ENCODE data around the gene TYW1B.
A peak's percentile ranks its signal among the peaks of the same experiment; 100 is the strongest.
"Not testable (repeated sequence)": the region's sequence is repeated elsewhere in the genome, so short reads cannot be mapped to it uniquely, and the experiment has no call there.

The TYW1B gene

DNA sequence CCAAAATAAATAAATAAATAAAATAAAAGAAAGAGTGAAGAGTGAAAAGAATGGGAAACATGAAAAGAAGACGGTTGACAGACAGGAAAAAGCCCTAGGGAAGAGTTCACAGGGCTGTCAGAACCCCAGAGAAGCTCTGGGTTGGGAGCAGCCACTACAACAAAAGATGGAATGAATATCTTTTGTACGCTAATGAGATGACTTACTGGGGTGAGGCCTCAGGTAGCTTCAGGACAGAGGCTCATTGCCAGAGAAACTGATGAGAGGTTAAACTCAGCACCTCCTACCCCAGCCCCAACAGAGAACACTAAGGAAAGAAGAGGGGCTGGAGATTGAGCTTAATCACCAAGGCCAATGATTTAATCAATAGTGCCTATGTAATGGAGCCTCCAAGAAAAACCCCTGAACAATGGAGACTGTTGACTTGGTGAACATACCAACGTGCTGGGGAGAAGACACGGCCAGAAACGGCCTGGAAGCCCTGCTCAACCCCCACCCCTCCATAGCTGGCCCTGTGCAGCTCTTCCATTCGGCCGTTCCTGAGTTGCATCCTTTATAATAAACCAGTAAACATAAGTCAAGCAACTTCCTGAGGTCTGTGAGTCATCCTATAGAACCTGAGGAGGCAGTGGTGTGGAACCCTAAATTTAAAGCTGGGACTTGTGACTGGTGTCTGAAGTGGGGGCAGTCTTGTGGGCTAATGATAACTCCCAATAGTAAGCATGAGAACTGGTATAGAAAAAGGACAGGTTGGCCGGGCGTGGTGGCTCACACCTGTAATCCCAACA lies 11.4 kb downstream of the TYW1B start:
- DNase-seq = not testable (repeated sequence)

DNA sequence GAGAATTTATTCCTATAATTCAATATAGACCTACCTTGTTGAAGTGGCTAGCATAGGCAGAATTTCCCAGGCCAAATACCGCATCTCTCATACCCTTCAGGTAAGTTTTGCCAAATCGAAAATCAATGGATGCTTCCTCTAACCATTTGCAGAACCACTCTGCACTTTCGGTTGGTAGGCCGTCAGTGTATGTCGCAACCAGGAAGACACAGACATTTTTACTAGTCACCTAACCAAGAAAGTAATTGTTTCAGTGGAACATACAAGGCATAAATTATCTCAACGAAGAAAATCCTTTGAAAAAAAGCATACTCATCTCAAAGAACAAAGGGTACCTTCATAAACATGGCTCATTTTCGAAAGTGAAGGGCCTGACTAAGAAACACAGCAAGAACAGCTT lies 17.6 kb downstream of the TYW1B start:
- not testable (repeated sequence) for DNase-seq

DNA sequence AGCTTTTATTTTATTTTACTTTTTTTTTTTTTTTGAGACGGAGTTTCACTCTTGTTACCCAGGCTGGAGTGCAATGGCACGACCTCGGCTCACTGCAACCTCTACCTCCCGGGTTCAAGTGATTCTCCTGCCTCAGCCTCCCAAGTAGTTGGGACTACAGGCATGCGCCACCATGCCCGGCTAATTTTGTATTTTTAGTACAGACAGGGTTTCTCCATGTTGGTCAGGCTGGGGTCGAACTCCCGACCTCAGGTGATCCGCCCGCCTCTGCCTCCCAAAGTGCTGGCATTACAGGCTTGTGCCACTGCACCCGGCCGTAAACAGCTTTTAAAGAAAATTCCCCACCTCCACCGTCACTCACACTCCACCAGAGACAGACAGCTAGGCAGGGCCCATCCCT lies 19.5 kb downstream of the TYW1B start:
- DNase-seq = not testable (repeated sequence)

DNA sequence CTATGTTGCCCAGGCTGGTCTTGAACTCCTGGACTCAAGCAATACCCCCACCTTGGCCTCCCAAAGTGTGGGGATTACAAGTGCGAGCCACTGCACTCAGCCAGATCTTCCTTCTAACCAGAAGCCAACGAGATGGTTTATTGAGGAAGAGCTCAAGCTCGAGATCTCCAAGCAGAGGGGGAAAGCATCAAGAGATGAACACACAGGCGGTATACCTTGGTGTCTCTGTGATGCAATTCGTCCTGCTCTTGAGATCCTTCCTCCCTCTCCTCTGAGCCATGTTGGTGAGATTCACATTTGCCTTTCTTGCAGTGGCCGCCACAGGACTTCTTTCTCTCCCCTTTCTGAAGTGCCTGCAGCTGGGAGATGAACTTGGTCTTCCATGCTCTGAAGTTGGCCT lies 21.1 kb downstream of the TYW1B start:
- DNase-seq = not testable (repeated sequence)

DNA sequence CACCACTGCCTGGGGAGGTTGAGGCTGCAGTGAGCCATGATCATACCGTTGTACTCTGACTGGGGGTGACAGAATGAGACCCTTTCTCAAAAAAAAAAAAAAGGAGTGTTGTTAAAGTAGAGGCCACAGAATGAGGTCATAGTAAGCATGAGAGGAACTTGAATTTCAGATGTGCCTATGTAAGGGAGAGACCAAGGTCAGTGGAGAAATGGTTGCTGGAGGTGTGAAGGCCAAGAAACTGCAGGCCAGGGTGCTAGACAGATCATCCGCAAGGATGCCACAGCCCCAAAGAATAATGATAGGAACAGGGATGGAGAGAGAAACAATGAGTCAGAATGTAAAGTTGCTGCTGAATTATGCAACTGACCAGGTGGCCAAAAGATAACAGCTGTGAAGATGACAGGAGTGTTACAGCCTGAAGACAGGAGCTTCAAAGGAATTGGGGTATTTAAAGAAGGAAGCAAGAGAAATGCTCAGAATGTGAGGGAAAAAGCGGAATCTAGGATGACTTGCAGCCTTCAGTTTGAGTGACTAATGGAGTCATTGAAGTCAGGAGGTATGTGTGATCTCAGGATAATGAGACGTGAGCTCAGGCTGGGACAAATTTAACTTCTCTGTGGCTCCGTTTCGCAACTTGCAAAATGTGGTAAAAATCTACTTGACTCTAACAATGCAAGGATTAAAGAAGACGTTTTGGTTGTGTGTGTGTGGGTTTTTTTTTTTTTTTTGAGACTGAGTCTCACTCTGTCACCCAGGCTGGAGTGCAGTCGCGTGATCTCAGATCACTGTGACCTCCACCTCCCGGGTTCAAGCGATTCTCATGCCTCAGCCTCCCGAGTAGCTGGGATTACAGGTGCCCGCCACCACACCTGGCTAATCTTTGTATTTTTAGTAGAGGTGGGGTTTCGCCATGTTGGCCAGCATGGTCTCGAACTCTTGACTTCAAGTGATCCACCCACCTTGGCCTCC lies 22.2 kb downstream of the TYW1B start:
- no peak for DNase-seq

DNA sequence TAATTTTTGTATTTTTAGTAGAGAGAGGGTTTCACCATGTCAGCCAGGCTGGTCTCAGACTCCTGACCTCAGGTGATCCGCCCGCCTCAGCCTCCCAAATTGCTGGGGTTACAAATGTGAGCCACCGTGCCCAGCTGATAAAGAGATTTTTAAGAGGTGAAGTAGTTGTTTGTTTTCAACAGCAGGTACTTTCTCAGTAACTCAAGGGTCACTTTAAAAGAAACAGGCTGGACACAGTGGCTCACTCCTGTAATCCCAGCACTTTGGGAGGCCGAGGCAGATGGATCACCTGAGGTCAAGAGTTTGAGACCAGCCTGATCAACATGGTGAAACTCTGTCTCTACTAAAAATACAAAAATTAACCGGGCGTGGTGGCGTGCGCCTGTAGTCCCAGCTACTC lies 24.2 kb downstream of the TYW1B start:
- DNase-seq = not testable (repeated sequence)

DNA sequence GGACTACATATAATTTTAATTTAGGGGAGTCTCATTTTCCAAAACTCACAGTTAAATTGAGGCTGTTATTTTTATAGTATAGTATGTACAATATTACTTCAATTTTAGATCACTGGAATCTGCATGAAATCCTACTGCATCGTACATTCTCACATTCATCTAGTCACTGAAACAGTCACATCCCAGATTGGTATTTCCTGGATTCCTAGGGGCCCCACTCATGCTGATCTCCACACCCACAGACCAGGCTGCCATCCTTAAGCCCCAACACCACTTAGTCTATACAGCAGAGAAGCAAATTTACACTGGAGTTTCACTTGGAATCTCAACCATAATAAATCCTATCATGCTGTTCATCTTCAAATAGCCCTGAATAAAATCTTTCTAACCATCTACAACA lies 26.4 kb downstream of the TYW1B start:
- DNase-seq = not testable (repeated sequence)

DNA sequence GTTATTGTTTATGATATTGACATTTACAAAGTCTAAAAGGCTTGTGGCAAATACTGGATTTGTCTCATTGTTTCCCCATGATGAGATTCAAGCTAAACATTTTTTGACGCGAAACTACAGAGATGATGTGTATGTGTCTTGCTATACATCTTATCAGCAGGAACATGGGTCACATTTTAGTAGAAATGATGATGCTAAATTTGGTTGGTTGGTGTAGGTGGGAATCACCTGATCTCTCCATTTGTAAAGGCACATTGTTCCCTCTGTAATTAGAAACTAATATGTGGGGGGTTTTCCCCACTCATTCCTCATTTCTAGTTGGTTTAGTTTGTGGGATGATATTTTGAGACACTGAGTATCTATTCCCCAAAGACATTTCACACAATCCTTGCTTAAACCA lies 32.6 kb downstream of the TYW1B start:
- DNase-seq = not testable (repeated sequence)

DNA sequence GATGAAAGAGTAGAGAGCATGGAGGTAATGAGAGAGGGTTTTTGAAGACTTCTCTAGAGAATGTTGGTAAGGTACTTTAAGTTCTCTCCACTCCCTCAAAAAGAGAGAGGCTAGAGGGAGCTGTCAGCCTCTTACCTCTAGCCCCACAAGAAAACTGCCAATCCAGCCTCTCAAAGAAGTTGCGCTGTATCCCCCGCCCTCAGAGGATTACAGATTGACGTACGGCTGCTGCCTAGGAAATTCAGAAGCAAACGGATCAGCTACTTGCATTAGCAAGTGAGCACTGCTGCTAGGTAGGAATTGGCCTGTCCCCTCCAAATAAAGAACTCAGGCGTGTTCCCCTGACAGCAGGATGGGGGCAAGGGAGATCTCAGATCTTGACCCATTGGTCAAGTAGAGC lies 34.2 kb downstream of the TYW1B start:
- DNase-seq = no peak

DNA sequence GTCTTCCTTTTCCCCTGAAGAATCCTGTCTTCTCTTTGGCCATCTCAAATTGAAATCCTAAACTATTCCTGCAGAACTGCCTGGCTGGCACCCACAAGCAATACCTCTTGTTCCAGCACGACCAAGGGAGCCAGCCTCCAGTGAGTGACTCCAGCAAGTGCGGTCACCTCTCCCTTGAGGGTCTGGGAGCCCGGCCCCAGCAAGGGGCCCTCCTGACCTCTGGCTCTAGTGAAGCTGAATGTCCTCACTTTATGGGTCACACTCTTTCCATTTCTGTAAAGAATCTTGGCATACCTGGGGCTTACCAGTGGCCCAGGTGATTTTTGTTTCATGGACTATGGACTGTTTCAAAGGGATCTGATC lies 37.3 kb downstream of the TYW1B start:
- DNase-seq = not testable (repeated sequence)

DNA sequence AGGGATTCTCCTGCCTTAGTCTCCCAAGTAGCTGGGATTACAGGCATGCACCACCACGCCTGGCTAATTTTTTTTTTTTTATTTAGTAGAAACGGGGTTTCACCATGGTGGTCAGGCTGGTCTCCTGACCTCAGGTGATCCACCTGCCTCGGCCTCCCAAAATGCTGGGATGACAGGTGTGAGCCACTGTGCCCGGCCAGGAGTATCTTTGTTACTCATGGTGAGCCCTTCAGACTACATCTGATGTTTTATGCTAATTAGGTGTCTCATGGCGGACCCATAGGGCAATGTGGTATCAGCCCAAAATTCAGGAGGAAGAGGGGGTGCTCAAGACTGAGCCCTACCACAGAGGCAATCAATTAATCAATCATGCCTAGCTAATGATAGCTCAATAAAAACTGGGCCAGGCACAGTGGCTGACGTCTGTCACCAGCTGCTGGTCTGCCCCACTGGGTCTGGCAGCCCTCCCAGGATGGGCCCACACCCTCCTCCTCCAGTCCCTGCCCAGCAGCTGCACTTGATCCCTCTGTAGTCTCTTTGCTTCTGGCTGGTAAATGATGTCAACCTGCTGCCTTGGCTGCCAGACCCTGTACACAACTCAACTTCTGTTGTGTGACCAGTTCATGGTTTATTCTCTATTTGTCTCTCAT lies 37.8 kb downstream of the TYW1B start:
- peak; percentile 19 for DNase-seq

DNA sequence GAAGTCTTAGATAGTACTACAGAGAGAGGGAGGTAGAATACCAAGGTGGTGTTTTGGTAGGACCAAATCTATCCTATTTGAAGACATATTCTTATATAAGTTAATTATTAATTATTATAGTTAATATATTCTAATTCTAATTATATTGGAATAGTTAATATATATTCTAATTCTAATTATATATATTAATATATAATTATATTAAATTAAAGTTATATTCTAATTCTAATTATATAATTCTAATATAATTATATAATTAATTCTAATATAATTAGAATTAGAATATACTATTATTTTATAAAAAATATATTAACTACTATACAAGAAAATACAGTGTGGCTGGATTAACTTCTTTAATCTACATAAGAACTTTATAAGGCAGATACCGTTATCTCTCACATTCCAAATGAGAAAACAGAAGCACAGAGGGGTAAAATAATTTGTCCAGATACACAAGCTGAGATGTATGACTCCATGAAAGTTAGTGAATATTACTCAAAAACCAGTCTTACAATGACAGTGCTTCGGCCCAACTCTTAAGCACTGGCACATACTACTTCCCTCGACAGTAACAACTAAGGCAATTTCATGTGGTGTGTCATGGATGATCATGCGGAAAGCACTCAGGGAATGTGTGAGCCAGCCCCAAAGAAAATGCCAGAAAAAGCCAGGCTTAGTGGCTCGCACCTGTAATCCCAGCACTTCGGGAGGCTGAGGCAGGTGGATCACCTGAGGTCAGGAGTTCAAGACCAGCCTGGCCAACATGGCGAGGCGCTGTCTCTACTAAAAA lies 42.6 kb downstream of the TYW1B start:
- no peak for DNase-seq

DNA sequence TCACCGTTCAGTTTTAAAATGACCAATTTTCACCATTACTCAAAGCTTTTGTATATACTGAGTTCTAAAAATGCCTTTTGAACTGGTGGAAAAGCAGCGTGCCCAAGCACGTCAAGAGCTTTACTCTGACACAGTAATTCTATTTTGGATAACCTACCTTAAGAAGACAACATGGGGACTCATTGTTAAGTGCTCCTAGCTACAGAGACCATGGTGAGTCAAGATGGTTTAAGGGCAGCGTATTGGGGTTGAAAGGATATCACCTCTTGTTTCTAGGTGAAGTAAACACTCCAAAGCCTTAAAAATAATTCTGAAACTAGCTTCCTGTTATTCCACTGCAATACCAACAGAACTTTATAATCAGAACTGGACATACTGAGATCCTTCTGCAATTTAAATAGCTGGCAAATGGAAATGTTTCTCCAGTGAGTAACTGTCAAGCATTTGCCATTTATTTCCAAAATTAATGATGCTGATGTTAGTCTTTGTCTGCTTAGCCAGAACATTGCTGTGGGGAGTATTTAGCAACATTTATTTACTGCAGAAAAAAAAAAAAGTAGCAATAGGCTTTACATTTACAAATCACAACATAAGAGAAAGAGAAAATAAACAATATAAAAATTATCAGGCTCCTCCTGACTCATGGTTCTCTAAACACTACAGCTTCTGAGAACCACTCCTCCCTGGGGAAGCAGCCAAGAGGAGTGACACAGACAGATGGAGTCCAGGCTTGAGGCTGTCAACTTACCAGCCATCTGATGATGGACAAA lies 44.2 kb downstream of the TYW1B start:
- not testable (repeated sequence) for DNase-seq

DNA sequence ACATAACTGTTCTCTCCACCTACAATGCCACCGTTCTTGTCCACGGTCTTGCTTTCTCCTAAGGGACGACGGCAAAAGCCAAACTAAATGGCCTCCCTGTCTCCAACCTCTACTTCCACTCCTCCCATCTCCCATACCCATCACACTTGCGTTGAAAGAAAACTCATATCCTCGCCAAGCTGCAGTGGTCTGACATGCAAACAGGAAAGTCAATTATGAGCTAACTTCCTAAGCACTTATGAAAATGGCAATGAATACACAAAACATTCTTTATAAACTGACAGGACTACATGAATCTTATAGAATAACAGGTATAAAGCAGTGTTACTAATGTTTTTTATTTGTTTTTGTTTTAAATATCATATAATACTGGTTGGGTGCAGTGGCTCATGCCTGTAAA lies 46.4 kb downstream of the TYW1B start:
- DNase-seq = no peak

DNA sequence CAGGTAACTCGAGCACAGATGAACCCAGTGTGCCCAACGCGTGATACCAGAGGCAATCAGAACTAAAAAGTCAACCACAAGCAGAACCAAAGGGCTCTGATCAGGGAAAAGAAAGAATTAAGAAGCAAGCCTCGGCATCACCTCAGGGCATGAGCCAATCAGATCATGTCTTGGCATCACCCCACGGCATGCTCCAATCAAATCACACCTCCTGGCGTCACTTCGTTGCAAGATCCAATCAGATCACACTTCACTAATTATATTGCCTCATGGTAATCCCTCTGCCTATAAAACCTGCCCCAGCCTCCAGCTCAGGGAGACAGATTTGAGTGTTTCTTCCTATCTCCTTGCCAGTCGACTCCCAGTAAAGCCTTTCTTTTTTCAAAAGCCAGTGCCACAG lies 46.8 kb downstream of the TYW1B start:
- no peak for DNase-seq

DNA sequence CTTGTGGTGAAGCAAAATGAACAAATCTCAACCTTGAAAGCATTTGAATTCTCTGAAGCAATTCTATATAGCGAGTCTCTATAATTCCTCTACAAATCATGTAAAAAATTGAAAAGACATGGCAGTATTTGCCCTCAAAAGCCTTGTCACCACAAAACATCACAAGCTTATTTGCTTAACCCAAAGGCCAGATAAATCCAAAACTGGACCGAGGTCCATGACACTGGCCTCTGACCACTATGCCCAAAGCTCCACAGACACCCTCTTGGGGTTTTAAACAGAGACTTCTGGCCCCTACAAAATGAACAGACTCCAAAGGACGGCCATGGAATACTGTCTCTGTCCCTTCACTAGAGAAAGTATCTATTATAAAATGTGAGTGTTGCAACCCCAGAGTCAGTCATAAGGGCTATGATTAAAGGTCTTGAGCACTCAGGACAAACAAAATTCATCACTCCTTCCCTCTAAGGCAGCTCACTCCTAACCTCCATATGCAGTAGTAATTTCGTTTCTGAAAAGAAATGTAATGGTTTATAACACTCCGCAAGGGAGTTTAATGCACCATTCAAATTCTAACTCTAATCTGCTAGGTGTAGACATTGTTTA lies 47.6 kb downstream of the TYW1B start:
- not testable (repeated sequence) for DNase-seq

DNA sequence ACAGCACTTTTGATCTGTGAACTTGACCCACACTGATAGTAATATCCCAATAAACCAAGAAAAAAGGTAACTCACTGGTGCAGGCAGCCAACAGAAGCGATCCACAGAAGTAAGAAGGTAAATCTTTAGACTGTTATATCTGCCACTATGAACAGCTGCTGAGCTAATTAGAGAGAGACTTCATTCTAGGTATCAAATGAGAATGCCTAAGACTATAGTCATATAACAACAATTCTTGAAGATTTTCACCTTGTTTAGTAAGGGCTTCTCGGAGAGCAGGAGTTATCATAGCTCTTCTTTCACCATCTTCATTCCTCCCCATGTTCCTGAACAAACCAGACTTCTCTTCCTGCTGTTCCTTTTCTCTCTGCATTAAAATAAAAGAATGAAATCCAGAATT lies 50.8 kb downstream of the TYW1B start:
- DNase-seq = not testable (repeated sequence)

DNA sequence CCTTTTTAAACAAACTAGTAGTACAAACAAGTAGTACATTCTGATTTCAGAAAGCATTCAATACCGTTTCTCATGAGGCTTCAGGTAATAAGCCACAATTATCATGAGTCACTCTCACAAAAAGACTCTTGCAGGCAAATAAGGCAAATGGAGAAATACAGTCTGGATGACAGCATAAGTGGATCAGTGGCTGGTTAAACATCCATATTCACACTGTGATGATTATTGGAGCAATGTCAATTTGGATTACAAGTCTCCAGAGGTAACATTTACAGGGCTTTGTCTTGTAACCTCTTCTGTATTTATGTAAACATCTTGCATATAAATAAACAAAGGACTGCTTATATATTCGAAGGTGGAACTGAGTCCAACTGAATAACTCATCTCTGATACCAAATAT lies 55.4 kb downstream of the TYW1B start:
- not testable (repeated sequence) for DNase-seq

DNA sequence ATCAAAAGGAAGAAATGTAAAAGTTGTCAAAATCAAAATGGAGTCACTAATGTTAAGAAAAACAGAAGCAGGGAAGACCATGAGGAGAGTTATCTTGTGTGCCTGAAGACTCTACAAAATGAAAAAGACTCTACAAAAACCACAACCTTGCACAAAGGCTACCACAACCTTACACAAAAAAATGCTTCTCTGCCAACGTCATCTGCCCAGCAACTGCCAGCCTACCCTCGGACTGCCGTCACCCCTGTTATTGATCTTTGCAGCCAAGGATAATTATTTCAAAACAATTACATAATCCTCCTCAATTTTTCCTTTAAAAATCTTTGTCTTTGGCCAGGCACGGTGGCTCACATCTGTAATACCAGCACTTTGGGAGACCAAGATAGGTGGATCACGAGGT lies 61.0 kb downstream of the TYW1B start:
- not testable (repeated sequence) for DNase-seq

DNA sequence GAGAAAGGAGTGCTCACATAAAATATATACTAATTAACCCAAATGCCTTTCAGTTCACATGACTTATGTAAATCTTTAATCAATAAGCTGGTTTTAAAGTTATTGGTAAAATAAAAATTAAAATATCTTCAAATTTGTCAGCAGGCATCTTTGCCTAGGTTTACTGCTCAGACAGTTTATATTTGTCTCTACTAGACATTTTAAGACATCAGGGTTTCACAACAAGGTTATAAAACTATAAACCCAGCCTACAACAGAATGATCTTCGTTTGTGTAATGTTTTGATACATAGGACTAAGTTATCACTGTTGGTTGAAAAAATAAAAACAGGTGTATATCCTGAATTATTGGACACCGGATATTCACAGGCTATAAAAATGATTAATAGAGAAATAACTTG lies 67.4 kb downstream of the TYW1B start:
- DNase-seq = no peak

DNA sequence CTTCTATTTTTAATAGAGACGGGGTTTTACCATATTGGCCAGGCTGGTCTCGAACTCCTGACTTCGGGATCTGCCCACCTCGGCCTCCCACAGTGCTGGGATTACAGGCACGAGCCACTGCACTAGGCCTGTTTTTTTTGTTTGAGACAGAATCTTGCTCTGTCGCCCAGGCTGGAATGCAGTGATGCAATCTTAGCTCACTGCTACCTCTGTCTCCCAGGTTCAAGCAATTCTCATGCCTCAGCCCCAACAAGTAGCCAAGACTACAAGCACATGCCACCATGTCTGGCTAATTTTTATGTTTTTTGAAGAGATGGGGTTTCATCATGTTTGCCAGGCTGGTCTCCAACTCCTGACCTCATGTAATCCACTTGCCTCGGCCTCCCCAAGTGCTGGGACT lies 73.7 kb downstream of the TYW1B start:
- DNase-seq = no peak

Measured in COR-L47 (cell line).